Endothelial cell of umbilical vein (primary cell): ENCODE data around the gene KIF21B. TPM values are rescaled to one million over a fixed set of nuclear protein-coding genes. Genes with fewer than 3 reads are reported as not detected.

Experiments used
- BruUV-seq: library from RNA; stranded (reverse); fragments of 400-500 nt; replicated peaks from 2 replicates; lab custom pipeline; 2021; lab: Mats Ljungman, UMichigan
- CTCF ChIA-PET: fragments of 300-600, 350-600 bp; sonication (Branson Sonifier 250); formaldehyde crosslinking; loops from one replicate; lab custom pipeline; 2021; ENCODE audit warnings: antibody characterized with exemption, inconsistent platforms; lab: Charles Lee
- POLR2A ChIA-PET: fragments of 300-600, 350-600 bp; sonication (Branson Sonifier 250); formaldehyde crosslinking; loops from one replicate; lab custom pipeline; 2021; ENCODE audit warnings: antibody characterized with exemption, inconsistent platforms; lab: Charles Lee
- DNase-seq: peaks from one replicate; pipeline ENCODE4 v3.0.0-alpha.2; 2011; ENCODE audit warnings: low read depth, low spot score
- FAIRE-seq: peaks from 2 replicates; lab custom pipeline; 2011; peaks lifted over from hg19 to GRCh38; lab: Jason Lieb, UNC
- H2AFZ ChIP-seq: 2 replicates; pipeline ENCODE4 v1.6.0; 2012; ENCODE audit warnings: low read depth, low read length, control low read depth, inconsistent platforms
- H3K27ac ChIP-seq: 2 replicates; pipeline ENCODE4 v1.5.1; 2011; ENCODE audit warnings: low read depth, mild to moderate bottlenecking, control low read depth, low read length, moderate library complexity; ENCODE audit not compliant: insufficient read depth
- H3K27me3 ChIP-seq, 2 experiments: 2 replicates each; pipeline versions ENCODE4 v1.6.0 to v1.6.1; 2011; ENCODE audit warnings: low read length in 2 of 2, mixed read lengths in 1 of 2; ENCODE audit not compliant: control insufficient read depth in 2 of 2, insufficient read depth in 2 of 2
- H3K36me3 ChIP-seq, 2 experiments: 2 replicates in 1 of 2; 3 replicates in 1 of 2; pipeline ENCODE4 v1.5.1; 2011; ENCODE audit warnings: low read length in 2 of 2, mild to moderate bottlenecking in 1 of 2, moderate library complexity in 1 of 2; ENCODE audit not compliant: control insufficient read depth in 2 of 2, insufficient read depth in 2 of 2; ENCODE audit errors: extremely low read depth in 1 of 2
- H3K4me1 ChIP-seq: 3 replicates; pipeline ENCODE4 v1.5.1; 2011; ENCODE audit warnings: mild to moderate bottlenecking, low read length; ENCODE audit not compliant: control insufficient read depth, insufficient read depth; ENCODE audit errors: extremely low read depth
- H3K4me2 ChIP-seq: 2 replicates; pipeline ENCODE4 v1.6.1; 2011; ENCODE audit warnings: low read length, control low read depth, mixed read lengths; ENCODE audit not compliant: insufficient read depth
- H3K4me3 ChIP-seq, 3 experiments: fragments of 200-600 bp in 1 of 3; sonication (generic), shearing (Covaris generic) in 1 of 3; replicated peaks in 1 of 3; 2 replicates each; pipeline ENCODE4 v1.5.1; 2011 to 2016; ENCODE audit warnings: control low read depth in 3 of 3, low read length in 3 of 3, mild to moderate bottlenecking in 2 of 3, inconsistent platforms in 1 of 3, low read depth in 1 of 3, moderate library complexity in 1 of 3; ENCODE audit not compliant: insufficient read depth in 1 of 3
- H3K79me2 ChIP-seq: 2 replicates; pipeline ENCODE4 v1.6.0; 2012; ENCODE audit warnings: low read length, inconsistent platforms; ENCODE audit not compliant: control insufficient read depth, insufficient read depth
- H3K9ac ChIP-seq: replicated peaks from 2 replicates; pipeline ENCODE3; 2011; ENCODE audit warnings: low read length, control low read depth; ENCODE audit not compliant: insufficient read depth; ENCODE audit errors: extremely low read depth
- H3K9me1 ChIP-seq: replicated peaks from 3 replicates; pipeline ENCODE4 v1.6.0; 2011; ENCODE audit warnings: mild to moderate bottlenecking, low read length; ENCODE audit not compliant: control insufficient read depth, insufficient read depth; ENCODE audit errors: extremely low read depth
- H3K9me3 ChIP-seq: replicated peaks from 2 replicates; pipeline ENCODE4 v1.5.1; 2012; ENCODE audit warnings: low read length, inconsistent platforms; ENCODE audit not compliant: control insufficient read depth, insufficient read depth
- H4K20me1 ChIP-seq: replicated peaks from 2 replicates; pipeline ENCODE3; 2011; ENCODE audit warnings: mild to moderate bottlenecking, low read length; ENCODE audit not compliant: control insufficient read depth, insufficient read depth; ENCODE audit errors: extremely low read depth
- CTCF ChIP-seq, 2 donors: IDR thresholded peaks; 1 replicate in 1 of 2; 2 replicates in 1 of 2; pipeline ENCODE4 v1.5.1; 2011; ENCODE audit warnings: low read length in 2 of 2, mild to moderate bottlenecking in 2 of 2, moderate library complexity in 2 of 2, control low read depth in 1 of 2, inconsistent platforms in 1 of 2, low read depth in 1 of 2; ENCODE audit not compliant: insufficient read depth in 1 of 2; ENCODE audit errors: extremely low read depth in 1 of 2
- EZH2 ChIP-seq: IDR thresholded peaks from 2 replicates; pipeline ENCODE4 v1.6.1; 2012; ENCODE audit warnings: borderline replicate concordance, low read depth, mild to moderate bottlenecking, moderate library complexity, low read length, inconsistent platforms; ENCODE audit not compliant: severe bottlenecking
- FOS ChIP-seq: IDR thresholded peaks from 2 replicates; pipeline ENCODE4 v1.6.1; 2011; ENCODE audit warnings: mild to moderate bottlenecking, low read length, moderate library complexity, borderline replicate concordance; ENCODE audit not compliant: insufficient read depth
- GATA2 ChIP-seq: IDR thresholded peaks from 2 replicates; pipeline ENCODE4 v1.7.0; 2011; ENCODE audit warnings: low read depth, mild to moderate bottlenecking, moderate library complexity, mixed read lengths, low read length; ENCODE audit not compliant: insufficient read length, insufficient read depth
- JUN ChIP-seq: IDR thresholded peaks from 2 replicates; pipeline ENCODE4 v1.6.1; 2011; ENCODE audit warnings: borderline replicate concordance, low read depth; ENCODE audit not compliant: insufficient read length, insufficient read depth
- MYC ChIP-seq: IDR thresholded peaks from one replicate; pipeline ENCODE4 v1.6.1; 2011; ENCODE audit warnings: mild to moderate bottlenecking, low read depth, low read length
- POLR2A ChIP-seq: IDR thresholded peaks from 2 replicates; pipeline ENCODE4 v1.6.1; 2012; ENCODE audit warnings: low read depth, mild to moderate bottlenecking, control low read depth, low read length
- POLR2AphosphoS5 ChIP-seq: IDR thresholded peaks from 2 replicates; pipeline ENCODE4 v1.6.1; 2012; ENCODE audit warnings: low read depth, mild to moderate bottlenecking, control low read depth, low read length, moderate library complexity; ENCODE audit not compliant: insufficient read depth
- dilution Hi-C: fragments of 300-500 bp; cut with MboI; formaldehyde crosslinking; loops from one replicate; pipeline ENCODE4 v1.15.0; 2019; ENCODE audit warnings: low sequenced_read_pairs; ENCODE audit not compliant: extremely low pct_ligation_motif_present
- intact Hi-C: fragments of 100-400 bp; cut with micrococcal nuclease; formaldehyde crosslinking; loops from one replicate; pipeline ENCODE4 v1.10.0; 2022
- polyA plus RNA-seq, 4 experiments: library from polyadenylated mRNA; depleted of rRNA in 3 of 4; stranded (reverse) in 3 of 4; unstranded in 1 of 4; fragments of >200 nt; gene quantifications; 2 replicates each; pipeline versions ENCODE4 v1.2.1 to v1.2.3, GENCODE V29; 2011 to 2012; ENCODE audit warnings: missing spikeins in 1 of 4
- total RNA-seq: library from RNA; stranded (reverse); gene quantifications from 2 replicates; pipeline ENCODE4 v1.2.3, GENCODE V29; 2021
- TF ChIP-seq, protein P1 (sequence below): IDR thresholded peaks from 2 replicates; pipeline ENCODE4 v1.6.1; 2011; ENCODE audit not compliant: insufficient read depth, insufficient read length

KIF21B gene
- total and polyA plus RNA-seq, 2 donors (not counting 3 experiments of a cell fraction or from before 2014, with no cell fraction given): 1.9 to 4.4 TPM

- peak; percentile 75 for FAIRE-seq
- ChIA-PET CTCF (interaction anchor here (0.8 to 4.4 kb wide), 12 partner anchors 9 to 394 kb away, joined by 3 to 66 read pairs (median 5); partner anchors contain the start of gene KIF21B), POLR2A (interaction anchor here (0.7 kb wide), 1 partner anchor 20 kb away, joined by 3 read pairs; no protein-coding TSS in a partner anchor)
Measured at GRCh38 chr1:201015551-201016091, 7.9 kb downstream of the KIF21B start.

More at GRCh38 chr1:201015551-201016091, 7.9 kb downstream of the KIF21B start:
- H3K79me2 ChIP-seq: no peaks in the 10 kb centered on the region
- H3K27ac ChIP-seq: peak overlapping the region; percentile 8
- no peaks in the 10 kb centered on the region for H3K9me3 ChIP-seq
- no peak overlapping the region for H3K4me3 ChIP-seq
- no peaks in the 10 kb centered on the region for H3K36me3 ChIP-seq
- H3K9me1 ChIP-seq: no peaks in the 10 kb centered on the region
- H3K27me3 ChIP-seq: no peaks in the 10 kb centered on the region
- intact Hi-C loops: no loop called here
- H4K20me1 ChIP-seq: no peaks in the 10 kb centered on the region
- H3K9ac ChIP-seq: no peak overlapping the region
- H3K4me1 ChIP-seq: peaks cover 36% of the 10 kb centered on the region
- no peak overlapping the region for H2AFZ ChIP-seq
- H3K4me2 ChIP-seq: peak overlapping the region; percentile 51
- peak; percentile 43 for DNase-seq
- TF ChIP-seq POLR2A (no peak), FOS (peak; percentile 4), JUN (no peak), GATA2 (peak; percentile 70), POLR2AphosphoS5 (no peak), CTCF (IDR thresholded peaks at IDR 0.05; ENCODE audit: extremely low read depth in 1 of 2, insufficient read depth in 1 of 2, low read depth in 1 of 2, low read length in 2 of 2) (no peak), MYC (no peak), EZH2 (no peak)
- TF ChIP-seq, protein P1, sequence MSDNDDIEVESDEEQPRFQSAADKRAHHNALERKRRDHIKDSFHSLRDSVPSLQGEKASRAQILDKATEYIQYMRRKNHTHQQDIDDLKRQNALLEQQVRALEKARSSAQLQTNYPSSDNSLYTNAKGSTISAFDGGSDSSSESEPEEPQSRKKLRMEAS: no peak
- no TSS peak for BruUV-seq
- dilution Hi-C loops: no loop called here
